HepG2 (cell line): ENCODE results near the gene PSMD3. TPM values are rescaled to one million over a fixed set of nuclear protein-coding genes. Genes with fewer than 3 reads are reported as not detected.

Source experiments
- NR3C1 ChIP-seq: sonication (generic); formaldehyde crosslinking; IDR thresholded peaks from 2 replicates; pipeline ENCODE4 v1.4.0; 2020; ENCODE audit warnings: missing genetic modification reagents
- RBM39 ChIP-seq: fragments of 200-400 bp; formaldehyde crosslinking; IDR thresholded peaks from one replicate; pipeline ENCODE4 v1.6.1; 2018; ENCODE audit warnings: antibody characterized with exemption, mild to moderate bottlenecking, low read depth, low read length; ENCODE audit not compliant: poor library complexity, severe bottlenecking
- SYNCRIP ChIP-seq: fragments of 200-400 bp; formaldehyde crosslinking; IDR thresholded peaks from 2 replicates; pipeline ENCODE4 v1.6.1; 2018; ENCODE audit warnings: mild to moderate bottlenecking, low read depth, low read length; ENCODE audit not compliant: insufficient read depth
- TOPORS ChIP-seq: sonication (generic); formaldehyde crosslinking; IDR thresholded peaks from 2 replicates; pipeline ENCODE4 v1.8.0; 2023; ENCODE audit warnings: mild to moderate bottlenecking, missing genetic modification reagents
- YY1 ChIP-seq: IDR thresholded peaks from 2 replicates; pipeline ENCODE4 v1.6.1; 2011; ENCODE audit warnings: low read length, low read depth, moderate library complexity, mild to moderate bottlenecking; ENCODE audit not compliant: insufficient read depth, insufficient replicate concordance
- ZBTB7B ChIP-seq: sonication (generic); formaldehyde crosslinking; IDR thresholded peaks from 2 replicates; pipeline ENCODE4 v1.4.0; 2020; ENCODE audit warnings: missing genetic modification reagents
- ZFP90 ChIP-seq: sonication (generic); formaldehyde crosslinking; IDR thresholded peaks from 2 replicates; pipeline ENCODE4 v1.8.0; 2022; ENCODE audit warnings: missing genetic modification reagents, mild to moderate bottlenecking, inconsistent platforms, borderline replicate concordance
- ZKSCAN1 ChIP-seq: fragments of 150-350 bp; IDR thresholded peaks from 2 replicates; pipeline ENCODE4 v1.6.1; 2014; ENCODE audit warnings: low read length
- ZNF136 ChIP-seq: sonication (generic); formaldehyde crosslinking; IDR thresholded peaks from 2 replicates; pipeline ENCODE4 v1.8.1; 2022; ENCODE audit warnings: low read depth, mild to moderate bottlenecking, moderate library complexity, missing genetic modification reagents
- ZNF225 ChIP-seq: sonication (generic); formaldehyde crosslinking; IDR thresholded peaks from 2 replicates; pipeline ENCODE4 v1.4.0; 2020; ENCODE audit warnings: mild to moderate bottlenecking, missing genetic modification reagents
- ZNF296 ChIP-seq: sonication (generic); formaldehyde crosslinking; conservative IDR thresholded peaks from 2 replicates; pipeline ENCODE4 v1.5.0; 2020; ENCODE audit warnings: mild to moderate bottlenecking, missing genetic modification reagents
- ZNF44 ChIP-seq: sonication (generic); formaldehyde crosslinking; IDR thresholded peaks from 2 replicates; pipeline ENCODE4 v1.5.1; 2020; ENCODE audit warnings: mild to moderate bottlenecking, missing genetic modification reagents
- ZNF772 ChIP-seq: sonication (generic); formaldehyde crosslinking; IDR thresholded peaks from 2 replicates; pipeline ENCODE4 v1.5.0; 2020; ENCODE audit warnings: mild to moderate bottlenecking, missing genetic modification reagents
- ZNF878 ChIP-seq: sonication (generic); formaldehyde crosslinking; IDR thresholded peaks from 2 replicates; pipeline ENCODE4 v1.8.1; 2023; ENCODE audit warnings: mild to moderate bottlenecking, missing genetic modification reagents, moderate library complexity
- ZSCAN20 ChIP-seq: sonication (generic); formaldehyde crosslinking; IDR thresholded peaks from 2 replicates; pipeline ENCODE4 v1.4.0; 2020; ENCODE audit warnings: missing genetic modification reagents, mild to moderate bottlenecking, borderline replicate concordance
- polyA plus RNA-seq, 8 experiments: library from polyadenylated mRNA; depleted of rRNA in 3 of 8; stranded (reverse) in 7 of 8; unstranded in 1 of 8; fragments of >200 nt; fragmentation: Illumina TruSeq in 4 of 8; extraction: Trizol in 4 of 8; gene quantifications; 2 replicates each; pipeline versions ENCODE4 v1.2.1 to v1.2.3, GENCODE V29; 2011 to 2016; ENCODE audit warnings: low read depth in 4 of 8, missing spikeins in 1 of 8, mixed read lengths in 1 of 8; ENCODE audit not compliant: insufficient read depth in 1 of 8
- total RNA-seq, 5 experiments: library from RNA; depleted of rRNA; stranded (reverse); fragments of >200 nt; fragmentation: Illumina TruSeq; extraction: Trizol; gene quantifications; 2 replicates each; pipeline ENCODE4 v1.2.3, GENCODE V29; 2016; ENCODE audit warnings: low read depth in 1 of 5
- TF ChIP-seq, protein P1 (sequence below): sonication (generic); formaldehyde crosslinking; IDR thresholded peaks from 2 replicates; pipeline ENCODE4 v1.4.0; 2020; ENCODE audit warnings: missing genetic modification reagents
- TF ChIP-seq, protein P2 (sequence below): sonication (generic); formaldehyde crosslinking; IDR thresholded peaks from 2 replicates; pipeline ENCODE4 v1.4.0; 2020; ENCODE audit warnings: mild to moderate bottlenecking, low read depth, missing genetic modification reagents
- TF ChIP-seq, protein P3 (sequence below): sonication (generic); formaldehyde crosslinking; IDR thresholded peaks from 2 replicates; pipeline ENCODE4 v1.4.0; 2020; ENCODE audit warnings: missing genetic modification reagents
- TF ChIP-seq, protein P4 (sequence below): sonication (generic); formaldehyde crosslinking; IDR thresholded peaks from 2 replicates; pipeline ENCODE4 v1.5.1; 2020; ENCODE audit warnings: missing genetic modification reagents, mild to moderate bottlenecking, borderline replicate concordance

Gene PSMD3
- total and polyA plus RNA-seq, 2 of the 13 experiments (the other 11 are each of a cell fraction or from before 2014, with no cell fraction given), result 97.4 to 146 TPM

DNA sequence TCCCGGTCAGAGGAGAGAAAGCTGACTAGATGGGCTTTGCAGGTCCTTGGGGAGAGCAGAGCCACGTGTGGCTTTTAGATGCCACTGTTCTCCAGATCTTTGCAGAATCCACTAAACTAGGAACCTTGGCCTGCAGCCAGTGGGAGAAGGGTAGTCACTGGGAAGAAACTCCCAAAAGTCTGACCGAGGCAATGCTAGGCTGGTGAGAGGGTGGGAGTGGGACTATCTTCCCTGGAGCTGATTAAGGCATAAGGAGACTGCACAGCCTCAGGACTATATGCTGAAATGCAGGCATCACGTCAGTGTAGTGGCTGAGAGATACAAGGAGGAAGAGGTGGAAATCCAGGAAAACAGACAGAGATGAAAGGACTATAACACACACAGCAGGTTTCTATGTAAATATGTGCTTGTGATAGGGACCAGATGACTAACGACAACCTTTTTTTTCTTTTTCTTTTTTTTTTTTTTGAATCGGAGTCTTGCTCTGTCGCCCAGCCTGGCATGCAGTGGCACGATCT is 20.0 kb upstream of the PSMD3 start (continued):
- TF ChIP-seq, protein P1, sequence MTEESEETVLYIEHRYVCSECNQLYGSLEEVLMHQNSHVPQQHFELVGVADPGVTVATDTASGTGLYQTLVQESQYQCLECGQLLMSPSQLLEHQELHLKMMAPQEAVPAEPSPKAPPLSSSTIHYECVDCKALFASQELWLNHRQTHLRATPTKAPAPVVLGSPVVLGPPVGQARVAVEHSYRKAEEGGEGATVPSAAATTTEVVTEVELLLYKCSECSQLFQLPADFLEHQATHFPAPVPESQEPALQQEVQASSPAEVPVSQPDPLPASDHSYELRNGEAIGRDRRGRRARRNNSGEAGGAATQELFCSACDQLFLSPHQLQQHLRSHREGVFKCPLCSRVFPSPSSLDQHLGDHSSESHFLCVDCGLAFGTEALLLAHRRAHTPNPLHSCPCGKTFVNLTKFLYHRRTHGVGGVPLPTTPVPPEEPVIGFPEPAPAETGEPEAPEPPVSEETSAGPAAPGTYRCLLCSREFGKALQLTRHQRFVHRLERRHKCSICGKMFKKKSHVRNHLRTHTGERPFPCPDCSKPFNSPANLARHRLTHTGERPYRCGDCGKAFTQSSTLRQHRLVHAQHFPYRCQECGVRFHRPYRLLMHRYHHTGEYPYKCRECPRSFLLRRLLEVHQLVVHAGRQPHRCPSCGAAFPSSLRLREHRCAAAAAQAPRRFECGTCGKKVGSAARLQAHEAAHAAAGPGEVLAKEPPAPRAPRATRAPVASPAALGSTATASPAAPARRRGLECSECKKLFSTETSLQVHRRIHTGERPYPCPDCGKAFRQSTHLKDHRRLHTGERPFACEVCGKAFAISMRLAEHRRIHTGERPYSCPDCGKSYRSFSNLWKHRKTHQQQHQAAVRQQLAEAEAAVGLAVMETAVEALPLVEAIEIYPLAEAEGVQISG (CRISPR knock-in tag), result no peak
- TF ChIP-seq ZSCAN20 (no peak), ZNF772 (CRISPR knock-in tag) (no peak), ZNF44 (CRISPR knock-in tag) (no peak), ZNF136 (CRISPR knock-in tag) (no peak), SYNCRIP (no peak), ZKSCAN1 (no peak), NR3C1 (CRISPR knock-in tag) (no peak), ZNF296 (CRISPR knock-in tag) (no peak), ZFP90 (no peak), YY1 (no peak), RBM39 (no peak), TOPORS (CRISPR knock-in tag) (no peak), ZNF878 (CRISPR knock-in tag) (no peak), ZNF225 (CRISPR knock-in tag) (no peak), ZBTB7B (CRISPR knock-in tag) (no peak)
- TF ChIP-seq, protein P2, sequence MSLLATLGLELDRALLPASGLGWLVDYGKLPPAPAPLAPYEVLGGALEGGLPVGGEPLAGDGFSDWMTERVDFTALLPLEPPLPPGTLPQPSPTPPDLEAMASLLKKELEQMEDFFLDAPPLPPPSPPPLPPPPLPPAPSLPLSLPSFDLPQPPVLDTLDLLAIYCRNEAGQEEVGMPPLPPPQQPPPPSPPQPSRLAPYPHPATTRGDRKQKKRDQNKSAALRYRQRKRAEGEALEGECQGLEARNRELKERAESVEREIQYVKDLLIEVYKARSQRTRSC, result no peak
- TF ChIP-seq, protein P3, sequence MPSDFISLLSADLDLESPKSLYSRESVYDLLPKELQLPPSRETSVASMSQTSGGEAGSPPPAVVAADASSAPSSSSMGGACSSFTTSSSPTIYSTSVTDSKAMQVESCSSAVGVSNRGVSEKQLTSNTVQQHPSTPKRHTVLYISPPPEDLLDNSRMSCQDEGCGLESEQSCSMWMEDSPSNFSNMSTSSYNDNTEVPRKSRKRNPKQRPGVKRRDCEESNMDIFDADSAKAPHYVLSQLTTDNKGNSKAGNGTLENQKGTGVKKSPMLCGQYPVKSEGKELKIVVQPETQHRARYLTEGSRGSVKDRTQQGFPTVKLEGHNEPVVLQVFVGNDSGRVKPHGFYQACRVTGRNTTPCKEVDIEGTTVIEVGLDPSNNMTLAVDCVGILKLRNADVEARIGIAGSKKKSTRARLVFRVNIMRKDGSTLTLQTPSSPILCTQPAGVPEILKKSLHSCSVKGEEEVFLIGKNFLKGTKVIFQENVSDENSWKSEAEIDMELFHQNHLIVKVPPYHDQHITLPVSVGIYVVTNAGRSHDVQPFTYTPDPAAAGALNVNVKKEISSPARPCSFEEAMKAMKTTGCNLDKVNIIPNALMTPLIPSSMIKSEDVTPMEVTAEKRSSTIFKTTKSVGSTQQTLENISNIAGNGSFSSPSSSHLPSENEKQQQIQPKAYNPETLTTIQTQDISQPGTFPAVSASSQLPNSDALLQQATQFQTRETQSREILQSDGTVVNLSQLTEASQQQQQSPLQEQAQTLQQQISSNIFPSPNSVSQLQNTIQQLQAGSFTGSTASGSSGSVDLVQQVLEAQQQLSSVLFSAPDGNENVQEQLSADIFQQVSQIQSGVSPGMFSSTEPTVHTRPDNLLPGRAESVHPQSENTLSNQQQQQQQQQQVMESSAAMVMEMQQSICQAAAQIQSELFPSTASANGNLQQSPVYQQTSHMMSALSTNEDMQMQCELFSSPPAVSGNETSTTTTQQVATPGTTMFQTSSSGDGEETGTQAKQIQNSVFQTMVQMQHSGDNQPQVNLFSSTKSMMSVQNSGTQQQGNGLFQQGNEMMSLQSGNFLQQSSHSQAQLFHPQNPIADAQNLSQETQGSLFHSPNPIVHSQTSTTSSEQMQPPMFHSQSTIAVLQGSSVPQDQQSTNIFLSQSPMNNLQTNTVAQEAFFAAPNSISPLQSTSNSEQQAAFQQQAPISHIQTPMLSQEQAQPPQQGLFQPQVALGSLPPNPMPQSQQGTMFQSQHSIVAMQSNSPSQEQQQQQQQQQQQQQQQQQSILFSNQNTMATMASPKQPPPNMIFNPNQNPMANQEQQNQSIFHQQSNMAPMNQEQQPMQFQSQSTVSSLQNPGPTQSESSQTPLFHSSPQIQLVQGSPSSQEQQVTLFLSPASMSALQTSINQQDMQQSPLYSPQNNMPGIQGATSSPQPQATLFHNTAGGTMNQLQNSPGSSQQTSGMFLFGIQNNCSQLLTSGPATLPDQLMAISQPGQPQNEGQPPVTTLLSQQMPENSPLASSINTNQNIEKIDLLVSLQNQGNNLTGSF (CRISPR knock-in tag), result no peak
- TF ChIP-seq, protein P4, sequence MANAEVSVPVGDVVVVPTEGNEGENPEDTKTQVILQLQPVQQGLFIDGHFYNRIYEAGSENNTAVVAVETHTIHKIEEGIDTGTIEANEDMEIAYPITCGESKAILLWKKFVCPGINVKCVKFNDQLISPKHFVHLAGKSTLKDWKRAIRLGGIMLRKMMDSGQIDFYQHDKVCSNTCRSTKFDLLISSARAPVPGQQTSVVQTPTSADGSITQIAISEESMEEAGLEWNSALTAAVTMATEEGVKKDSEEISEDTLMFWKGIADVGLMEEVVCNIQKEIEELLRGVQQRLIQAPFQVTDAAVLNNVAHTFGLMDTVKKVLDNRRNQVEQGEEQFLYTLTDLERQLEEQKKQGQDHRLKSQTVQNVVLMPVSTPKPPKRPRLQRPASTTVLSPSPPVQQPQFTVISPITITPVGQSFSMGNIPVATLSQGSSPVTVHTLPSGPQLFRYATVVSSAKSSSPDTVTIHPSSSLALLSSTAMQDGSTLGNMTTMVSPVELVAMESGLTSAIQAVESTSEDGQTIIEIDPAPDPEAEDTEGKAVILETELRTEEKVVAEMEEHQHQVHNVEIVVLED (CRISPR knock-in tag), result no peak
